H1 (cell line): ENCODE results near the gene ACAP3.

Experiments
- ATF3 ChIP-seq: IDR thresholded peaks from 2 replicates; pipeline ENCODE4 v1.6.1; 2011; ENCODE audit warnings: low read depth, mild to moderate bottlenecking, low read length; ENCODE audit not compliant: insufficient read depth
- CHD1 ChIP-seq: IDR thresholded peaks from 2 replicates; pipeline ENCODE4 v1.6.1; 2012; ENCODE audit warnings: low read depth, low read length, improper control_type of control experiment
- CHD2 ChIP-seq: IDR thresholded peaks from 2 replicates; pipeline ENCODE4 v1.6.1; 2012; ENCODE audit warnings: low read length, improper control_type of control experiment
- CTCF ChIP-seq, 3 experiments: IDR thresholded peaks; 1 replicate in 2 of 3; 2 replicates in 1 of 3; pipeline versions ENCODE4 v1.5.1 to v1.6.1; 2011; ENCODE audit warnings: low read length in 3 of 3, mild to moderate bottlenecking in 3 of 3, inconsistent platforms in 2 of 3, low read depth in 1 of 3, moderate library complexity in 1 of 3; ENCODE audit not compliant: insufficient read depth in 1 of 3; ENCODE audit errors: control extremely low read depth in 1 of 3
- EGR1 ChIP-seq: IDR thresholded peaks from 2 replicates; pipeline ENCODE4 v1.6.1; 2011; ENCODE audit warnings: low read depth, low read length, borderline replicate concordance
- EP300 ChIP-seq, 2 experiments: IDR thresholded peaks; 1 replicate in 1 of 2; 2 replicates in 1 of 2; pipeline ENCODE4 v1.6.1; 2011 to 2012; ENCODE audit warnings: low read depth in 2 of 2, low read length in 2 of 2, mild to moderate bottlenecking in 2 of 2, borderline replicate concordance in 1 of 2, inconsistent platforms in 1 of 2, moderate library complexity in 1 of 2
- JUN ChIP-seq: IDR thresholded peaks from 2 replicates; pipeline ENCODE4 v1.6.1; 2011; ENCODE audit warnings: low read depth, mild to moderate bottlenecking, improper control_type of control experiment, low read length
- KDM1A ChIP-seq: fragments of 200-600, 300-600 bp; sonication (generic); IDR thresholded peaks from 2 replicates; pipeline ENCODE4 v1.7.1; 2016; ENCODE audit warnings: mild to moderate bottlenecking, low read length, borderline replicate concordance
- KDM4A ChIP-seq: IDR thresholded peaks from one replicate; pipeline ENCODE4 v1.7.1; 2012; ENCODE audit warnings: low read depth, mild to moderate bottlenecking, moderate library complexity, low read length, inconsistent platforms; ENCODE audit not compliant: severe bottlenecking
- POLR2AphosphoS5 ChIP-seq: IDR thresholded peaks from 2 replicates; pipeline ENCODE4 v1.6.1; 2011; ENCODE audit warnings: low read depth, low read length
- SRF ChIP-seq: IDR thresholded peaks from 2 replicates; pipeline ENCODE4 v1.6.1; 2011; ENCODE audit warnings: mild to moderate bottlenecking, low read depth, low read length, moderate library complexity
- TAF1 ChIP-seq: IDR thresholded peaks from 2 replicates; pipeline ENCODE4 v1.6.1; 2011; ENCODE audit warnings: mild to moderate bottlenecking, low read depth, low read length
- USF2 ChIP-seq: IDR thresholded peaks from 2 replicates; pipeline ENCODE4 v1.6.1; 2011; ENCODE audit warnings: low read length, improper control_type of control experiment
- ZNF274 ChIP-seq: IDR thresholded peaks from 2 replicates; pipeline ENCODE4 v1.7.0; 2012; ENCODE audit warnings: low read length, borderline replicate concordance; ENCODE audit errors: extremely low read depth

GRCh38 chr1:1332774-1333480 lies 25.2 kb upstream of the ACAP3 start:
- no peak for TF ChIP-seq KDM4A
- TF ChIP-seq EGR1: no peak
- TF ChIP-seq CTCF (IDR thresholded peaks at IDR 0.05; ENCODE audit: control extremely low read depth in 1 of 3, insufficient read depth in 1 of 3, low read depth in 1 of 3, low read length in 3 of 3): no peak
- no peak for TF ChIP-seq KDM1A
- no peak for TF ChIP-seq CHD1
- no peak for TF ChIP-seq ATF3
- TF ChIP-seq SRF: no peak
- no peak for TF ChIP-seq USF2
- no peak for TF ChIP-seq EP300 (IDR thresholded peaks at IDR 0.05; ENCODE audit: borderline replicate concordance in 1 of 2, low read depth in 2 of 2, low read length in 2 of 2)
- no peak for TF ChIP-seq JUN
- no peak for TF ChIP-seq CHD2
- TF ChIP-seq ZNF274: no peak
- peak; percentile 44 for TF ChIP-seq POLR2AphosphoS5
- no peak for TF ChIP-seq TAF1
